Keratinocyte (primary cell): ENCODE data around the gene RDH16. TPM values are rescaled to one million over a fixed set of nuclear protein-coding genes. Genes with fewer than 3 reads are reported as not detected.

Source experiments
- DNase-seq: peaks from one replicate; pipeline ENCODE4 v3.0.0-alpha.2; 2011; ENCODE audit warnings: low read depth, missing footprints, low spot score
- FAIRE-seq: peaks from 2 replicates; lab custom pipeline; 2011; peaks lifted over from hg19 to GRCh38; lab: Jason Lieb, UNC
- H2AFZ ChIP-seq: 2 replicates; pipeline ENCODE4 v1.6.0; 2012; ENCODE audit warnings: low read length, control low read depth, inconsistent platforms; ENCODE audit not compliant: control insufficient read depth
- H3K27ac ChIP-seq: 2 replicates; pipeline ENCODE4 v1.5.1; 2011; ENCODE audit warnings: low read length; ENCODE audit not compliant: control insufficient read depth, insufficient read depth
- H3K27me3 ChIP-seq: 3 replicates; pipeline ENCODE4 v1.6.0; 2011; ENCODE audit warnings: low read length; ENCODE audit not compliant: control insufficient read depth, insufficient read depth; ENCODE audit errors: extremely low read depth
- H3K36me3 ChIP-seq, 2 experiments: 2 replicates in 1 of 2; 3 replicates in 1 of 2; pipeline ENCODE4 v1.5.1; 2011; ENCODE audit warnings: low read length in 2 of 2, mild to moderate bottlenecking in 1 of 2; ENCODE audit not compliant: control insufficient read depth in 2 of 2, insufficient read depth in 2 of 2; ENCODE audit errors: extremely low read depth in 1 of 2
- H3K4me1 ChIP-seq: 3 replicates; pipeline ENCODE4 v1.5.1; 2011; ENCODE audit warnings: low read length; ENCODE audit not compliant: control insufficient read depth, insufficient read depth; ENCODE audit errors: extremely low read depth
- H3K4me2 ChIP-seq: 3 replicates; pipeline ENCODE4 v1.6.0; 2011; ENCODE audit warnings: low read depth, low read length; ENCODE audit not compliant: control insufficient read depth, insufficient read depth; ENCODE audit errors: extremely low read depth
- H3K4me3 ChIP-seq, 3 experiments: fragments of 200-600 bp in 1 of 3; sonication (generic) in 1 of 3; 2 replicates in 2 of 3; 3 replicates in 1 of 3; pipeline ENCODE4 v1.5.1; 2011 to 2016; ENCODE audit warnings: low read length in 3 of 3, mild to moderate bottlenecking in 3 of 3, control low read depth in 2 of 3, inconsistent platforms in 1 of 3, low read depth in 1 of 3, mixed read lengths in 1 of 3, mixed run types in 1 of 3, moderate library complexity in 1 of 3; ENCODE audit not compliant: control insufficient read depth in 2 of 3, insufficient read depth in 2 of 3; ENCODE audit errors: extremely low read depth in 1 of 3
- H3K79me2 ChIP-seq: 2 replicates; pipeline ENCODE4 v1.6.0; 2012; ENCODE audit warnings: low read length; ENCODE audit not compliant: control insufficient read depth, insufficient read depth
- H3K9ac ChIP-seq: 3 replicates; pipeline ENCODE4 v1.6.0; 2011; ENCODE audit warnings: low read length; ENCODE audit not compliant: control insufficient read depth, insufficient read depth; ENCODE audit errors: extremely low read depth
- H3K9me1 ChIP-seq: 3 replicates; pipeline ENCODE4 v1.6.0; 2011; ENCODE audit warnings: low read length; ENCODE audit not compliant: control insufficient read depth, insufficient read depth; ENCODE audit errors: extremely low read depth
- H3K9me3 ChIP-seq: 2 replicates; pipeline ENCODE4 v1.5.1; 2012; ENCODE audit warnings: low read depth, low read length; ENCODE audit not compliant: control insufficient read depth
- H4K20me1 ChIP-seq: 3 replicates; pipeline ENCODE4 v1.6.0; 2011; ENCODE audit warnings: low read length; ENCODE audit not compliant: control insufficient read depth, insufficient read depth; ENCODE audit errors: extremely low read depth
- EZH2 ChIP-seq: IDR thresholded peaks from one replicate; pipeline ENCODE4 v1.6.1; 2012; ENCODE audit warnings: inconsistent platforms, mild to moderate bottlenecking, low read length, moderate library complexity
- dilution Hi-C: fragments of 300-500 bp; cut with MboI; formaldehyde crosslinking; loops from one replicate; pipeline ENCODE4 v1.7.0; 2020; ENCODE audit warnings: low sequenced_read_pairs; ENCODE audit not compliant: extremely low pct_ligation_motif_present
- polyA plus RNA-seq, 5 experiments: library from polyadenylated mRNA; depleted of rRNA in 3 of 5; stranded (reverse) in 3 of 5; stranded (forward) in 1 of 5; unstranded in 1 of 5; fragments of >200 nt; gene quantifications; 1 replicate in 1 of 5; 2 replicates in 3 of 5; 3 replicates in 1 of 5; pipeline versions ENCODE4 v1.2.1 to v1.2.3, GENCODE V29; 2011 to 2012; ENCODE audit warnings: missing spikeins in 2 of 5, low read depth in 1 of 5, low replicate concordance in 1 of 5
- TF ChIP-seq, protein P1 (sequence below), 3 experiments: IDR thresholded peaks in 1 of 3; conservative IDR thresholded peaks in 1 of 3; optimal IDR thresholded peaks in 1 of 3; 2 replicates in 2 of 3; 3 replicates in 1 of 3; pipeline versions ENCODE3 to v1.5.1; 2011; ENCODE audit warnings: low read length in 3 of 3, mild to moderate bottlenecking in 3 of 3, moderate library complexity in 2 of 3, control low read depth in 1 of 3, inconsistent platforms in 1 of 3; ENCODE audit not compliant: insufficient read depth in 2 of 3; ENCODE audit errors: extremely low read depth in 1 of 3

The RDH16 gene
- polyA plus RNA-seq, 1 donor (not counting 4 experiments of a cell fraction or from before 2014, with no cell fraction given), result 0.21 TPM

DNA sequence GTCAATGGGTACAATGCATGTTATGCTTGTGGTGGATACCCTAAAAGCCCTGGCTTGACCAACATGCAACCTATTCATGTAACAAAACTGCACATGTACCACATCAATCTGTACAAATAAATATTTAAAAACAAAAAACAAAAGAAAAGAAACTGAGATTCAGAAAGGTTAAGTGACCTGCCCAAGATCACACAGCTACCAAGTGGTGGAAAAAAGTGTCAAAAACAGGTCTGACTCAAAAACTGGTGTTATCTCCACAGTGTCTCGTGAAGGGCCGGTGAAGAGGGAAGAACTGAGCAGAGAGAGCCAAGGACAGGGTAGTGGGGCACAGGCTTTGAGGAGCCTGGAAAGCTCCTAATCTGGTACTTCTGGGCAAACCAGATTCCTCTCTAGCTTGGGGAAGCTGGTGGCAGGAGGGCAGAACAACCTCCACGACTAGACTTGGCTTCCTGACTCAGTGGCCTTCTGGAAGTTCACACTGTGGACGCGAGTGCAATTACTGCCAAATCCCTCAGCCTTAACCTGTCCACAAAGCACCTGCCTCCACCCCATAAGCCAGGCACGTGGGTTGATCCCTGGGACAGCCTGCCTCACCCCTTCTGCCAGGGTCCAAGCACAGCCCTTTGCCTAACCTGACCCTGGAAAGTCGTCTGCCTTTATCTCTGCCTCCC lies 33.4 kb upstream of the RDH16 start:
- Histone ChIP-seq H3K9ac (no peak overlapping the region), H3K27ac (no peak overlapping the region), H3K36me3 (no peaks in the 10 kb centered on the region), H3K4me2 (no peak overlapping the region), H3K79me2 (no peaks in the 10 kb centered on the region), H3K27me3 (no peaks in the 10 kb centered on the region), H2AFZ (no peak overlapping the region), H4K20me1 (no peaks in the 10 kb centered on the region), H3K4me1 (peaks cover 22% of the 10 kb centered on the region), H3K9me3 (no peaks in the 10 kb centered on the region), H3K9me1 (peaks cover 3% of the 10 kb centered on the region), H3K4me3 (no peak overlapping the region)
- TF ChIP-seq, protein P1, sequence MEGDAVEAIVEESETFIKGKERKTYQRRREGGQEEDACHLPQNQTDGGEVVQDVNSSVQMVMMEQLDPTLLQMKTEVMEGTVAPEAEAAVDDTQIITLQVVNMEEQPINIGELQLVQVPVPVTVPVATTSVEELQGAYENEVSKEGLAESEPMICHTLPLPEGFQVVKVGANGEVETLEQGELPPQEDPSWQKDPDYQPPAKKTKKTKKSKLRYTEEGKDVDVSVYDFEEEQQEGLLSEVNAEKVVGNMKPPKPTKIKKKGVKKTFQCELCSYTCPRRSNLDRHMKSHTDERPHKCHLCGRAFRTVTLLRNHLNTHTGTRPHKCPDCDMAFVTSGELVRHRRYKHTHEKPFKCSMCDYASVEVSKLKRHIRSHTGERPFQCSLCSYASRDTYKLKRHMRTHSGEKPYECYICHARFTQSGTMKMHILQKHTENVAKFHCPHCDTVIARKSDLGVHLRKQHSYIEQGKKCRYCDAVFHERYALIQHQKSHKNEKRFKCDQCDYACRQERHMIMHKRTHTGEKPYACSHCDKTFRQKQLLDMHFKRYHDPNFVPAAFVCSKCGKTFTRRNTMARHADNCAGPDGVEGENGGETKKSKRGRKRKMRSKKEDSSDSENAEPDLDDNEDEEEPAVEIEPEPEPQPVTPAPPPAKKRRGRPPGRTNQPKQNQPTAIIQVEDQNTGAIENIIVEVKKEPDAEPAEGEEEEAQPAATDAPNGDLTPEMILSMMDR (optimal IDR thresholded peaks at IDR 0.05 in 1 of 3, IDR thresholded peaks at IDR 0.05 in 1 of 3, conservative IDR thresholded peaks at IDR 0.05 in 1 of 3; ENCODE audit: extremely low read depth in 1 of 3, insufficient read depth in 2 of 3, low read length in 3 of 3), result no peak
- FAIRE-seq, result no peak
- DNase-seq, result no peak
- dilution Hi-C loops, result no loop called here

DNA sequence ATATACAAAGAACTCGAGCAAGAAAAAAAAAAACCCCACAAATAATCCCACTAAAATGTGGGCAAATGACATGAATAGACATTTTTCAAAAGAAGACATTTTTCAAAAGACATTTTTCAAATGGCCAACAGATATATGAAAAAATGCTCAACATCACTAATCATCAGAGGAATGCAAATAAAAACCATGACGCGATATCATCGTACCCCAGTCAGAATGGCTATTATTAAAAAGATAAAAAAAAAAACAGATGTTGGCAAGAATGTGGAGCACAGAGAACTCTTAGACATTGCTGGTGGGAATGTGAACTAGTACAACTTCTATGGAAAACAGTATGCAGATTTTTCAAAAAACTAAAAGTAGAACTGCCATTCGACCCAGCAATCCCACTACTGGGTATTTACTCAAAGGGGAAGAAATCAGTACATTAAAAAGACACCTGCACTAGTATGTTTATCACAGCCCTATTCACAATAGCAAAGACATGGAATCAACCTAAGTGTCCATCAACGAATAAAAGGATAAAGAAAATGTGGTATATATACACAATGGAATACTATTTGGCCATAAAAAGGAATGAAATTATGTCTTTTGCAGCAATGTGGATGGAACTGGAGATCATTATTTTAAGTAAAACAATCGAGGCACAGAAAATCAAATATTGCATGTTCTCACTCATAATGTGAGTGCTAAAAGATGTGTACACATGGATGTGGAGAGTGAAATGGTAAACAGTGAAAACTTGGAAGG lies 32.6 kb upstream of the RDH16 start:
- no peak overlapping the region for H3K9ac ChIP-seq
- dilution Hi-C loops, result no loop called here
- H3K9me1 ChIP-seq, result peaks cover 3% of the 10 kb centered on the region
- no peaks in the 10 kb centered on the region for H3K27me3 ChIP-seq
- no peaks in the 10 kb centered on the region for H3K79me2 ChIP-seq
- H4K20me1 ChIP-seq, result no peaks in the 10 kb centered on the region
- FAIRE-seq (no peak), DNase-seq (no peak)
- H3K27ac ChIP-seq, result no peak overlapping the region
- no peak overlapping the region for H2AFZ ChIP-seq
- no peaks in the 10 kb centered on the region for H3K9me3 ChIP-seq
- H3K4me2 ChIP-seq, result no peak overlapping the region
- H3K36me3 ChIP-seq, result no peaks in the 10 kb centered on the region
- H3K4me1 ChIP-seq, result peaks cover 24% of the 10 kb centered on the region
- no peak for TF ChIP-seq EZH2
- TF ChIP-seq, protein P1 (optimal IDR thresholded peaks at IDR 0.05 in 1 of 3, IDR thresholded peaks at IDR 0.05 in 1 of 3, conservative IDR thresholded peaks at IDR 0.05 in 1 of 3; ENCODE audit: extremely low read depth in 1 of 3, insufficient read depth in 2 of 3, low read length in 3 of 3), result no peak
- no peak overlapping the region for H3K4me3 ChIP-seq
